Mammary epithelial cell (primary cell): ENCODE data around the gene HSPB3.

Experiments
- CTCF ChIP-seq, 2 donors: IDR thresholded peaks in 1 of 2; conservative IDR thresholded peaks in 1 of 2; 2 replicates each; pipeline ENCODE4 v1.5.1; 2011 to 2012; ENCODE audit warnings: inconsistent platforms in 2 of 2, low read length in 2 of 2, mild to moderate bottlenecking in 2 of 2, control low read depth in 1 of 2, low read depth in 1 of 2; ENCODE audit not compliant: insufficient read depth in 1 of 2; ENCODE audit errors: extremely low read depth in 1 of 2
- EZH2 ChIP-seq: IDR thresholded peaks from 2 replicates; pipeline ENCODE4 v1.6.1; 2012; ENCODE audit warnings: low read length, inconsistent platforms, borderline replicate concordance

- TF ChIP-seq CTCF (conservative IDR thresholded peaks at IDR 0.05 in 1 of 2, IDR thresholded peaks at IDR 0.05 in 1 of 2; ENCODE audit: extremely low read depth in 1 of 2, insufficient read depth in 1 of 2, low read depth in 1 of 2, low read length in 2 of 2) = no peak
- TF ChIP-seq EZH2 = no peak
Observed at GRCh38 chr5:54442271-54442670, 13.2 kb upstream of the HSPB3 start.
